Activated CD4-positive, alpha-beta T cell treated with anti-CD3 and anti-CD28 coated beads for 24 hours (primary cell): Measurements from ENCODE around the gene SOX11.

Experiments used
- DNase-seq, 2 donors: peaks; one replicate each; pipeline ENCODE4 v3.0.0-alpha.2; 2020; ENCODE audit warnings: low read depth in 2 of 2

The SOX11 gene

GRCh38 chr2:5723791-5724735, 31.9 kb downstream of the SOX11 start:
- DNase-seq: no peak

- DNase-seq: no peak
Observed at GRCh38 chr2:5725072-5725471, 32.9 kb downstream of the SOX11 start.

- no peak for DNase-seq
Observed at GRCh38 chr2:5725794-5726463, 33.7 kb downstream of the SOX11 start.

- no peak for DNase-seq
Observed at GRCh38 chr2:5727235-5727634, 35.1 kb downstream of the SOX11 start.

GRCh38 chr2:5729416-5729815, 37.2 kb downstream of the SOX11 start:
- no peak for DNase-seq

GRCh38 chr2:5730386-5730785, 38.2 kb downstream of the SOX11 start:
- DNase-seq: no peak

- DNase-seq: no peak
Observed at GRCh38 chr2:5734859-5735520, 42.8 kb downstream of the SOX11 start.

GRCh38 chr2:5735521-5735861, 43.3 kb downstream of the SOX11 start:
- DNase-seq: no peak

- DNase-seq: no peak
Observed at GRCh38 chr2:5736050-5736449, 43.9 kb downstream of the SOX11 start.

- DNase-seq: no peak
Observed at GRCh38 chr2:5736886-5737285, 44.7 kb downstream of the SOX11 start.

GRCh38 chr2:5740053-5740452, 47.9 kb downstream of the SOX11 start:
- DNase-seq: no peak

GRCh38 chr2:5740817-5741216, 48.6 kb downstream of the SOX11 start:
- no peak for DNase-seq

- DNase-seq: no peak
Observed at GRCh38 chr2:5741242-5741641, 49.1 kb downstream of the SOX11 start.

- DNase-seq: no peak
Observed at GRCh38 chr2:5742126-5742525, 49.9 kb downstream of the SOX11 start.

- no peak for DNase-seq
Observed at GRCh38 chr2:5748391-5748790, 56.2 kb downstream of the SOX11 start.

- no peak for DNase-seq
Observed at GRCh38 chr2:5748946-5749345, 56.8 kb downstream of the SOX11 start.

GRCh38 chr2:5749347-5749746, 57.2 kb downstream of the SOX11 start:
- no peak for DNase-seq
